Measurements from ENCODE around the gene MIOX. TPM values are rescaled to one million over a fixed set of nuclear protein-coding genes. Genes with fewer than 3 reads are reported as not detected.

Gene MIOX
- polyA plus RNA-seq, 4 donors, result 0.28 to 0.44 TPM; not detected in 2

- 55 to 71% (median 71%) methylated on average over 3 of the region's 3 CpGs for WGBS, 3 donors
- FAIRE-seq, result no peak
- Histone ChIP-seq H3K27me3 (ENCODE audit: control insufficient read depth in 3 of 3, insufficient read depth in 3 of 3, low read length in 3 of 3) (peaks cover 0 to 21% (median 0%) of the 10 kb centered on the region in 3 donors), H3K27ac (ENCODE audit: low read depth in 1 of 3, low read length in 2 of 3) (no peak overlapping the region), H3K36me3 (ENCODE audit: control insufficient read depth in 3 of 3, insufficient read depth in 2 of 3, low read depth in 1 of 3, low read length in 3 of 3) (no peaks in the 10 kb centered on the region), H3K4me3 (ENCODE audit: low read depth in 1 of 3, low read length in 3 of 3) (no peak overlapping the region), H3K9me3 (ENCODE audit: control insufficient read depth in 2 of 2, insufficient read depth in 1 of 2, low read depth in 1 of 2, low read length in 1 of 2) (no peaks in the 10 kb centered on the region), H3K4me1 (ENCODE audit: control insufficient read depth in 3 of 3, insufficient read depth in 2 of 3, low read depth in 1 of 3, low read length in 2 of 3) (peaks cover 0 to 35% (median 5%) of the 10 kb centered on the region in 3 donors)
- no peak for DNase-seq
Observed at GRCh38 chr22:50536226-50536625, 49.6 kb downstream of the MIOX start.

GRCh38 chr22:50537765-50538164 is 51.1 kb downstream of the MIOX start:
- no peak overlapping the region for H3K4me3 ChIP-seq (ENCODE audit: low read depth in 1 of 3, low read length in 3 of 3)
- 87 to 96% (median 93%) methylated on average over 13 of the region's 13 CpGs for WGBS, 3 donors
- H3K9me3 ChIP-seq (ENCODE audit: control insufficient read depth in 2 of 2, insufficient read depth in 1 of 2, low read depth in 1 of 2, low read length in 1 of 2), result no peaks in the 10 kb centered on the region
- peaks cover 0 to 26% (median 5%) of the 10 kb centered on the region in 3 donors for H3K4me1 ChIP-seq (ENCODE audit: control insufficient read depth in 3 of 3, insufficient read depth in 2 of 3, low read depth in 1 of 3, low read length in 2 of 3)
- no peaks in the 10 kb centered on the region for H3K36me3 ChIP-seq (ENCODE audit: control insufficient read depth in 3 of 3, insufficient read depth in 2 of 3, low read depth in 1 of 3, low read length in 3 of 3)
- H3K27me3 ChIP-seq (ENCODE audit: control insufficient read depth in 3 of 3, insufficient read depth in 3 of 3, low read length in 3 of 3), result peaks cover 0 to 9% (median 0%) of the 10 kb centered on the region in 3 donors
- no peak for DNase-seq
- FAIRE-seq, result no peak
- peak overlapping the region in 1 of 3 donors; percentile 75 for H3K27ac ChIP-seq (ENCODE audit: low read depth in 1 of 3, low read length in 2 of 3)

Other genes starting within 250 kb of the MIOX start
- gene TUBGCP6, start 241.8 kb upstream of the MIOX start, polyA plus RNA-seq, result 10 to 100 TPM; 23.0 to 55.5 (median 39.7) TPM
- 10 to 100 TPM; 15.9 to 53.1 (median 27.5) TPM for gene HDAC10, start 235.6 kb upstream of the MIOX start, polyA plus RNA-seq
- 1 to 10 TPM in 3 of 4 donors, under 1 TPM in 1; 0.45 to 7.1 (median 3.6) TPM for gene MAPK12, start 225.2 kb upstream of the MIOX start, polyA plus RNA-seq
- gene MAPK11, start 216.5 kb upstream of the MIOX start, polyA plus RNA-seq, result 1 to 10 TPM in 3 of 4 donors, not detected in 1; 2.2 to 7.9 (median 2.4) TPM
- 100 to 1,000 TPM in 2 of 4 donors, 10 to 100 TPM in 2; 70.3 to 179 (median 95.2) TPM for gene PLXNB2, start 179.2 kb upstream of the MIOX start, polyA plus RNA-seq
- gene DENND6B, start 159.8 kb upstream of the MIOX start, polyA plus RNA-seq, result 1 to 10 TPM; 1.9 to 4.5 (median 2.5) TPM
- gene PPP6R2, start 143.5 kb upstream of the MIOX start, polyA plus RNA-seq, result 10 to 100 TPM; 28.6 to 41.2 (median 38.8) TPM
- 10 to 100 TPM; 27.3 to 43.7 (median 35.4) TPM for gene SBF1, start 11.8 kb upstream of the MIOX start, polyA plus RNA-seq
- 10 to 100 TPM in 2 of 4 donors, 1 to 10 TPM in 2; 2.2 to 14.7 (median 8.7) TPM for gene ADM2, start 5.3 kb upstream of the MIOX start, polyA plus RNA-seq
- 10 to 100 TPM; 37.8 to 52.8 (median 46.9) TPM for gene LMF2, start 20.8 kb downstream of the MIOX start, polyA plus RNA-seq
- gene NCAPH2, start 21.4 kb downstream of the MIOX start, polyA plus RNA-seq, result 10 to 100 TPM; 29.3 to 45.9 (median 39.8) TPM
- gene SCO2, start 38.7 kb downstream of the MIOX start, polyA plus RNA-seq, result 1 to 10 TPM in 3 of 4 donors, under 1 TPM in 1; 0.92 to 2.7 (median 2.3) TPM
- 100 to 1,000 TPM in 1 of 4 donors, 10 to 100 TPM in 3; 10.7 to 172 (median 90.0) TPM for gene TYMP, start 43.2 kb downstream of the MIOX start, polyA plus RNA-seq
- under 1 TPM in 2 of 4 donors, not detected in 2; 0.10 to 0.28 TPM for gene KLHDC7B, start 59.0 kb downstream of the MIOX start, polyA plus RNA-seq
- under 1 TPM in 1 of 4 donors, not detected in 3; 0.33 TPM for gene SYCE3, start 76.1 kb downstream of the MIOX start, polyA plus RNA-seq
- gene CPT1B, start 91.6 kb downstream of the MIOX start, polyA plus RNA-seq, result 100 to 1,000 TPM in 1 of 4 donors, 10 to 100 TPM in 3; 14.6 to 115 (median 42.4) TPM
- 100 to 1,000 TPM in 3 of 4 donors, 10 to 100 TPM in 1; 61.2 to 371 (median 223) TPM for gene CHKB, start 96.0 kb downstream of the MIOX start, polyA plus RNA-seq
- gene MAPK8IP2, start 113.9 kb downstream of the MIOX start, polyA plus RNA-seq, result 1 to 10 TPM in 2 of 4 donors, under 1 TPM in 2; 0.22 to 3.5 (median 0.82) TPM
- gene ARSA, start 141.3 kb downstream of the MIOX start, polyA plus RNA-seq, result 10 to 100 TPM; 28.2 to 85.9 (median 71.3) TPM
- gene SHANK3, start 186.0 kb downstream of the MIOX start, polyA plus RNA-seq, result 10 to 100 TPM in 2 of 4 donors, under 1 TPM in 2; 0.27 to 19.6 (median 5.2) TPM

All from small intestine (tissue), 7 donors.